Measurements from ENCODE around the gene RPS6KB2.
"Not testable (repeated sequence)": the region's sequence is repeated elsewhere in the genome, so short reads cannot be mapped to it uniquely, and the experiment has no call there.

The RPS6KB2 gene

GRCh38 chr11:67468456-67468758 is 40.1 kb downstream of the RPS6KB2 start:
- Histone ChIP-seq H3K4me3 (ENCODE audit: low read depth, low read length) (peak overlapping the region; percentile 73), H3K36me3 (no peaks in the 10 kb centered on the region), H3K9me3 (ENCODE audit: severe bottlenecking) (no peaks in the 10 kb centered on the region), H3K27ac (peak overlapping the region; percentile 75), H3K27me3 (ENCODE audit: insufficient read depth, low read depth, severe bottlenecking) (no peaks in the 10 kb centered on the region)
- DNase-seq = no peak
- TF ChIP-seq CTCF (IDR thresholded peaks at IDR 0.05; ENCODE audit: low read depth, low read length) = no peak

- TF ChIP-seq CTCF (IDR thresholded peaks at IDR 0.05; ENCODE audit: low read depth, low read length) = peak; percentile 78
Measured at GRCh38 chr11:67468759-67469507, 40.6 kb downstream of the RPS6KB2 start, which contains the start of gene TMEM134. TMEM134 (minus strand) TSS chr11:67469251; CDS start chr11:67469192, 59 bp downstream.

GRCh38 chr11:67469508-67469811 is 41.2 kb downstream of the RPS6KB2 start:
- Histone ChIP-seq H3K27ac (peak overlapping the region; percentile 67), H3K4me3 (ENCODE audit: low read depth, low read length) (peak overlapping the region; percentile 49), H3K9me3 (ENCODE audit: severe bottlenecking) (no peaks in the 10 kb centered on the region), H3K27me3 (ENCODE audit: insufficient read depth, low read depth, severe bottlenecking) (no peaks in the 10 kb centered on the region), H3K36me3 (no peaks in the 10 kb centered on the region)
- TF ChIP-seq CTCF (IDR thresholded peaks at IDR 0.05; ENCODE audit: low read depth, low read length) = no peak
- DNase-seq = no peak

More at GRCh38 chr11:67468759-67469507, 40.6 kb downstream of the RPS6KB2 start, which contains the start of gene TMEM134:
- no peaks in the 10 kb centered on the region for H3K27me3 ChIP-seq (ENCODE audit: insufficient read depth, low read depth, severe bottlenecking)
- H3K4me3 ChIP-seq (ENCODE audit: low read depth, low read length) = peak within 1 kb of the TSS; percentile 73
- H3K9me3 ChIP-seq (ENCODE audit: severe bottlenecking) = no peaks in the 10 kb centered on the region
- no peaks in the 10 kb centered on the region for H3K36me3 ChIP-seq
- peak; percentile 93 for DNase-seq
- peak within 1 kb of the TSS; percentile 75 for H3K27ac ChIP-seq

GRCh38 chr11:67470337-67471002 is 42.2 kb downstream of the RPS6KB2 start:
- TF ChIP-seq CTCF (IDR thresholded peaks at IDR 0.05; ENCODE audit: low read depth, low read length) = no peak
- no peaks in the 10 kb centered on the region for H3K9me3 ChIP-seq (ENCODE audit: severe bottlenecking)
- H3K36me3 ChIP-seq = no peaks in the 10 kb centered on the region
- H3K27ac ChIP-seq = no peak overlapping the region
- DNase-seq = no peak
- H3K27me3 ChIP-seq (ENCODE audit: insufficient read depth, low read depth, severe bottlenecking) = no peaks in the 10 kb centered on the region
- H3K4me3 ChIP-seq (ENCODE audit: low read depth, low read length) = no peak overlapping the region

- Histone ChIP-seq H3K36me3 (no peaks in the 10 kb centered on the region), H3K9me3 (ENCODE audit: severe bottlenecking) (peaks cover 7% of the 10 kb centered on the region), H3K27me3 (ENCODE audit: insufficient read depth, low read depth, severe bottlenecking) (no peaks in the 10 kb centered on the region), H3K27ac (no peak overlapping the region), H3K4me3 (ENCODE audit: low read depth, low read length) (no peak overlapping the region)
- no peak for DNase-seq
- TF ChIP-seq CTCF (IDR thresholded peaks at IDR 0.05; ENCODE audit: low read depth, low read length) = no peak
Measured at GRCh38 chr11:67472882-67473281, 44.6 kb downstream of the RPS6KB2 start.

GRCh38 chr11:67476692-67477091 is 48.4 kb downstream of the RPS6KB2 start:
- H3K4me3 ChIP-seq (ENCODE audit: low read depth, low read length); DNase-seq: not testable (repeated sequence)
- peak overlapping the region; percentile 48 for H3K27ac ChIP-seq

GRCh38 chr11:67477344-67478050 is 49.2 kb downstream of the RPS6KB2 start:
- peak overlapping the region; percentile 53 for H3K27ac ChIP-seq
- not testable (repeated sequence) for DNase-seq; H3K9me3 ChIP-seq (ENCODE audit: severe bottlenecking); H3K4me3 ChIP-seq (ENCODE audit: low read depth, low read length); H3K27me3 ChIP-seq (ENCODE audit: insufficient read depth, low read depth, severe bottlenecking); H3K36me3 ChIP-seq

More at GRCh38 chr11:67476692-67477091, 48.4 kb downstream of the RPS6KB2 start:
- H3K9me3 ChIP-seq (ENCODE audit: severe bottlenecking); H3K27me3 ChIP-seq (ENCODE audit: insufficient read depth, low read depth, severe bottlenecking); H3K36me3 ChIP-seq: not testable (repeated sequence)

Data from WERI-Rb-1 (cell line).